ENCODE results near the gene GSTM5.
"Not testable (repeated sequence)": the region's sequence is repeated elsewhere in the genome, so short reads cannot be mapped to it uniquely, and the experiment has no call there.

GSTM5 gene

GRCh38 chr1:109697861-109698260 is 14.2 kb upstream of the GSTM5 start:
- not testable (repeated sequence) for DNase-seq

DNA sequence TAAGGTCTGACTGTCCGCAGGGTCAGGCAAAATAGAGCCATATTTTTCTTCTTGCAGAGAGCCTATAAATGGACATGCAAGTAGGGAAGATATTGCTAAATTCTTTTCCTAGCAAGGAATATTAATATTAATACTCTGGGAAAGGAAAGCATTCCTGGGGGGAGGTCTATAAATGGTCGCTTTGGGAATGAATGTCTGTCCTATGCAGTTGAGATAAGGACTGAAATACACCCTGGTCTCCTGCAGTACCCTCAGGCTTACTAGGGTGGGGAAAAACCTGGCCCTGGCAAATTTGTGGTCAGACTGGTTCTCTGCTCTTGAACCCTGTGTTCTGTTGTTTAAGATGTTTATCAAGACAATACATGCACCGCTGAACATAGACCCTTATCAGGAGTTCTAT is 9.1 kb upstream of the GSTM5 start:
- DNase-seq: not testable (repeated sequence)

DNA sequence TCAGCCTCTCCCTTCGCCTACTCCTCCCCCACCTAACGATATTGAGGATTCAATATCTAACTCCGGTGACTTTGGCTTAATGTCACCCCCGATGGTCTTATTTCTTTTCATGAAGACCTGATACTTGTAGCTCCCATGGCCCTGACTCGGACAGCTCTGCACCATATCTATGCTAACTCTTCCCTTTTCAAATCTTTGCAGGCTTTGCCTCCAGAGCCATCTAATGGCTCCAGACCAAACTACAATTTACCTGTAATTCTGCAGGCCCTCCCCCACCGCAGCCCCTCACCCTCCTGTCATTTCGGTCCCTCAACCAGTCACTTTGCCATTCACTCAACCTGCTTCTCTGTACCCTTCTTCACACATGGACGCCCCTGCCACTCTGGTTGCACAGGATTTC is 7.9 kb upstream of the GSTM5 start:
- no peak for DNase-seq

DNA sequence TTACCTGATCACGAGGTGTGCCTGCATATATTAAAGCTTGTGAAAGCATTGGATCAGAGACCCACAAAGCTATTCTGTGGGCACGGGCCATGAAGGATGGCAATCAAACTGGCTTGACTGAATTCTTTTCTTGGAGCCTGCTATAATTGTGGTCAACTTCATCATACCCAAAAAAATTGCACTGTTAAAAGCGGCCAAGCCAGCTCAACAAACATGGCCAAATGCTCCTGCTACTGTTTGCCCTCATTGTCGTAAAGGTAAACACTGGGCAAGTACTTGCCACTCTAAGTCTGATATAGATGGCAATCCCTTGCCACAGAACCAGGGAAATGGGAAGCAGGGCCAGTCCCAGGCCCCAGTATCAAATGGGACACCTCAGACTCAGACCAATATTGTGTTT is 6.6 kb upstream of the GSTM5 start:
- DNase-seq: no peak

- DNase-seq: not testable (repeated sequence)
Observed at GRCh38 chr1:109708949-109709348, 3.1 kb upstream of the GSTM5 start.

GRCh38 chr1:109709822-109710221 is 2.2 kb upstream of the GSTM5 start:
- DNase-seq: not testable (repeated sequence)

DNA sequence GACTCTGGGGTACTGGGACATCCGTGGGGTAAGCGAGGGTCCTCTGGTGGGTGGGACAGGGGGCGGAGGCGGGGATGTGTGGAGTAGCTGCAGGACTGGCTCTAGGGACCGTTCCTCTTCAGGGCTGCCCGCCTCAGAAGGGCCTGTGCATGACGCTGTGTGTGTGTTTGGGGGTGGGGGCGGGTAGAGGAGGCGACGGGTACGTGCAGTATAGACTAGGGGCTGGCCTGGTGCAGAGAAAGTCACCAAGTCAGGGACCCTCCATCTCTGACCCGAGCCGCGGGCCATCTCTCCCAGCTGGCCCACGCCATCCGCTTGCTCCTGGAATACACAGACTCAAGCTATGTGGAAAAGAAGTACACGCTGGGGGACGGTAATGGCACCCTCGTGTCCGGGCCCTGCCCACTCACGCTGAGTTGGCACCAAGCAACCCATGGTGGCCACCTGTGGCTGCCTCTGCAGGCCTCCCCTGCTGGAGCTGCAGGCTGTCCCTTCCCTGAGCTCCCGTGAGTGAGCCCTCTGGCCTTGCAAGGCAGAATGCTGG is 342 bp downstream of the GSTM5 start:
- no peak for DNase-seq

DNA sequence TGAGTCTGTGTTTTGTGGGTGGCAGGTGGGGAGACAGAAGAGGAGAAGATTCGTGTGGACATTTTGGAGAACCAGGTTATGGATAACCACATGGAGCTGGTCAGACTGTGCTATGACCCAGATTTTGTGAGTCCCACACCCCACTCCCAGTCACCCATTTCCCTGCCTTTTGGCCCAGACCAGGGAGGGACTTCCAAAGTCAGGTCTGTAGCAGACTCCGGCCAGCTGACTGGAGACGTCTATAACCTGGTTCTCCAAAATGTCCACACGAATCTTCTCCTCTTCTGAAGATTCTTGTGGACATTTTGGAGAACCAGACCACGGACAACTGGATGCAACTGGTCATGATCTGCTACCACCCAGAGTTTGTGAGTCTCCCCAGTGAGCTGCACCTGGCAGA is 1.6 kb downstream of the GSTM5 start:
- no peak for DNase-seq

GRCh38 chr1:109714661-109715372 is 2.8 kb downstream of the GSTM5 start:
- no peak for DNase-seq

DNA sequence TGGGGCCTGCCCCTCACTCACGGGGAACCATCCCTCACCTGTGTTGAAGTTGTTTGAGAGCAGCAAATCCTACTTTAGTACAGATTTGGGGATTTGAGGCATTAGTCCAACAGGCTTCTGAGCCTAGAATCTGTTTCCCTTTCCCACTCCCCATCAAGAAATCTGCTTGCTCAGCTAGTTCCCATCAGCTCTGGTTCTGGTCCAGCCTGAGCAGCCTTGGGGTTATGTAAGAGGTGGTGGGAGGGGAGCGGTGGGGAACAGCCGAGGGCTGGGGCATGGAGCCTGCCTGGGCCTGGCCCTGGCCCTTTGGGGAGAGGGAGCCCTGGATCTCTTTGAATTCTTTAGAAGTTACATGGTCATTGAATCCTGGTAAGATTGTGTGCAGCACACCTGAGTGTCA is 4.1 kb downstream of the GSTM5 start:
- DNase-seq: no peak

GRCh38 chr1:109716570-109717090 is 4.6 kb downstream of the GSTM5 start:
- DNase-seq: no peak

GRCh38 chr1:109717729-109718128 is 5.7 kb downstream of the GSTM5 start:
- no peak for DNase-seq

- no peak for DNase-seq
Observed at GRCh38 chr1:109718495-109718894, 6.4 kb downstream of the GSTM5 start.

GRCh38 chr1:109719337-109719837 is 7.3 kb downstream of the GSTM5 start:
- no peak for DNase-seq

- no peak for DNase-seq
Observed at GRCh38 chr1:109721042-109721441, 9.0 kb downstream of the GSTM5 start.

- DNase-seq: no peak
Observed at GRCh38 chr1:109721971-109722370, 9.9 kb downstream of the GSTM5 start.

DNA sequence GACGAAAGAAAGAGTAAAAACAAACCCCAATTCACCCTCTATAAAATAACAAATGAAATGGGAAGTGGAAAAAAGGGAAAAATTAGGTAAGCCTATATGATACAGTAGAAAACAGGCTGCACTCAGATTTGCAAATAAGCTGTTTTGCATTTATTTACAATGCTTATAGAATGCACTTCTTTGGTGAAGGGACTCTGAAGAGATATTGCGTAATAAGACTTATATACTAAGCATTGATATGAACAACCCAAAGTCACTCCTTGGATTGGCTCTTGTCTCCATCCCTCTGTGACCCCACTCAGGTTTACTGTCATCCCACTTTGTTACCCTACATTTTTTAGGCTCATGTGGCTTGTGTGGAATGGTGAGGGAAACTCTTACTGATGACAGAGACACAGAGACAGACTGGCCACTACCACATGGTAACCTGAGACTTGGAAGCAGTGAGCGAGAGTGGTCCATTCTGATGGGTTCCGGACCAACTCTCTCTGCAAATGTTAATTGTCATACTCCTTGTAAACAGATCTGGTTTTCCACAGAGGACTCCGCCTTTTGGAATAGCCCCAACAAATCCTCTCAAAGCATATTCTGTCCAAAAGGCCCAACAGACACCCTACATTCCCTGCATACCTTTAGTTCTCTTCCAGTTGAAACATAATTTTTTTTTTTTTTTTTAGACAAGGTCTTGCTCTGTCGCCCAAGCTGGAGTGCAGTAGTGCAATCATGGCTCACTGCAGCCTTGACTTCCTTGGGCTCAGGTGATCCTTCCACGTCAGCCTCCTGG is 11.0 kb downstream of the GSTM5 start:
- no peak for DNase-seq

DNA sequence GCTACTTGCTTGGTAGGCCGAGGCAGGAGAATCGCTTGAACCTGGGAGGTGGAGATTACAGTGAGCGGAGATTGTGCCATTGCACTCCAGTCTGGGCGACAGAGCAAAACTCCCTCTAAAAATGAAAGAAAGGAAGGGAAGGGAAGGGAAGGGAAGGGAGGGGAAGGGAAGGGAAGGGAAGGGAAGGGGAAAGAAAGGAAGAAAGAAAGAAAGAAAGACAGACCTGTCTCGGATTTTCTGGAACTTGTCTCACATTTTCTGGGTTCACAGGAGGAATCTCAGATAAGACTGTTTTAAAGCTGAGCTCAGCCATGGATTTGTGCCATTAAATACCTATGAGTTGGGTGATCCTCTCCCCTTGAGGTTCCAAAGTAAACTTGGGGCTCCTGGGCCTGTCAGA is 12.9 kb downstream of the GSTM5 start:
- DNase-seq: no peak

GRCh38 chr1:109725510-109725909 is 13.5 kb downstream of the GSTM5 start:
- DNase-seq: no peak

- no peak for DNase-seq
Observed at GRCh38 chr1:109726007-109726406, 14.0 kb downstream of the GSTM5 start.

DNA sequence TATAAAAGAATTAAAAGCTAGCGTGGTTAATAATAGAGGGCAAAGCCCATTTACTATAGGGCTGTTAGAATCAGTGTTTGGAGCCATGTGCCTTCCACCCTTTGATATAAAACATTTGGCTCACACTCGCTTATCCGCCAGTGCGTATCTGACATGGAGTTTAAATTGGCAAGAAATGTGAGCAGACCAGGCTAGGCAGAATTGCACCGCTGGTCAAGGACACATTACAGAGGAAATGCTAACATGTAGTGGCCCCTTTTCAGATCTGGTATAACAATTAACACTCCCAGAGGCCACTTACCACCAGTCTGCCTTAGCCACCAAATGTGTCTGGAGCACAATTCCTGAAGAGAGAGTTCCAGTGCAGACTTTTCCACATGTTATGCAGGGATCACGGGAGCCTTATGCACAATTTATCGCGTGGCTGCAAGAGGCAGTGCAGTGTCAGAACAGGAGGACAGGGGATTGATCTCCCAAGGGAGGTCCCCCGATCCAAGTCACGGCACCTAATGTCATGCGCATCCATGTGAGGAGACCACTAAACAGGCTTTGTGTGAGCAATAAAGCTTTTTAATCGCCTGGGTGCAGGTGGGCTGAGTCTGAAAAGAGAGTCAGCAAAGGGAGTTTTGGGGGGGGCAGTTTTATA is 14.8 kb downstream of the GSTM5 start:
- DNase-seq: no peak

GRCh38 chr1:109728870-109729269 is 16.8 kb downstream of the GSTM5 start:
- DNase-seq: no peak

DNA sequence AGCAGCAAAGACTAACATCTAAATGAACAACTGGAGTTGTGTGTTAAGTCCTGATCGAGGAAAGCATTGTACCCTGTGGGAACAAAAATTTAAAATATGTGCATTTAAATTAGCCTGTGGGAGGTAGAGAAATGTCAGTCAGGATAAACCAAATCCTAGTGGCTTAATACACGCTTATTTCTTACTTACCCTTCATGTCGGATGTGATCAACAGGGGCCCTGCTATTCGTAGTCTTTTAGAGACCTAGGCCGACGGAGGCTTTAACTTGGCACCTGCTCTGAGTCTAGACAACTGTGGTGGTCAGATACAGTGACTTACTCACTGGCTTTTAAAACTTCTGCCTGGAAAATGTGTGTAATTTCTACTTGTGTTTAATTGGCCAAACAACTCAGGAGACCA is 18.6 kb downstream of the GSTM5 start:
- DNase-seq: no peak

Measured in midbrain (tissue), 1 donor.